Bronchial epithelial cell (primary cell): Measurements from ENCODE around the gene NEUROD2. TPM values are rescaled to one million over a fixed set of nuclear protein-coding genes. Genes with fewer than 3 reads are reported as not detected.

Source experiments
- DNase-seq: peaks from one replicate; pipeline ENCODE4 v3.0.0-alpha.2; 2010; ENCODE audit warnings: low read depth
- FAIRE-seq: peaks from 2 replicates; lab custom pipeline; 2011; peaks lifted over from hg19 to GRCh38; lab: Jason Lieb, UNC
- H3K27me3 ChIP-seq: 2 replicates; pipeline ENCODE4 v1.5.1; 2011; ENCODE audit warnings: low read length; ENCODE audit not compliant: control insufficient read depth, insufficient read depth
- H3K36me3 ChIP-seq: 2 replicates; pipeline ENCODE4 v1.5.1; 2011; ENCODE audit warnings: low read length; ENCODE audit not compliant: control insufficient read depth, insufficient read depth
- H3K4me3 ChIP-seq: 2 replicates; pipeline ENCODE4 v1.5.1; 2011; ENCODE audit warnings: mild to moderate bottlenecking, low read depth, low read length, control low read depth
- total RNA-seq: library from RNA; depleted of rRNA; stranded (reverse); fragments of >200 nt; gene quantifications from 2 replicates; pipeline ENCODE4 v1.2.1, GENCODE V29; 2014
- TF ChIP-seq, protein P1 (sequence below): IDR thresholded peaks from 2 replicates; pipeline ENCODE4 v1.5.1; 2011; ENCODE audit warnings: mild to moderate bottlenecking, moderate library complexity, low read length, control low read depth, inconsistent platforms; ENCODE audit not compliant: insufficient read depth, severe bottlenecking

NEUROD2 gene
- total RNA-seq, 1 donor from 2014 or later, result not detected

DNA sequence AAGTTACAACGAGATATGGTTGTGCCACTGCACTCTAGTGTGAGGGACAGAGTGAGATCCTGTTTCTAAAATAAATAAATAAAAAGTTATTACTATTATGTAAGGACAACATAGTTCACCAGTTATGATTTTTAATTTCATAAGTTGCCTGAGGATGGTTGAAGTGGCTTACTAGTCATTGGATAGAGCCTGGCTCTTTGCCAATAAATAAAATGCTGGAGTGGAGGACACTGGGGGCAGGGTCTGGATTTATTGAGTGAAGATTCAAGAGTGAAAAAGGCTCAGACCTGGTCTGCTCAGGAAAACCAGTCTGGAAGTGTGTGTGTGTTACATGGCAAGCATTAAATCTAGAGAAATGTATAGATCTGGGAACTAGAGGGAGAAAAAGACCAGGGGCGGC lies 31.3 kb upstream of the NEUROD2 start:
- FAIRE-seq (no peak), DNase-seq (no peak)
- TF ChIP-seq, protein P1, sequence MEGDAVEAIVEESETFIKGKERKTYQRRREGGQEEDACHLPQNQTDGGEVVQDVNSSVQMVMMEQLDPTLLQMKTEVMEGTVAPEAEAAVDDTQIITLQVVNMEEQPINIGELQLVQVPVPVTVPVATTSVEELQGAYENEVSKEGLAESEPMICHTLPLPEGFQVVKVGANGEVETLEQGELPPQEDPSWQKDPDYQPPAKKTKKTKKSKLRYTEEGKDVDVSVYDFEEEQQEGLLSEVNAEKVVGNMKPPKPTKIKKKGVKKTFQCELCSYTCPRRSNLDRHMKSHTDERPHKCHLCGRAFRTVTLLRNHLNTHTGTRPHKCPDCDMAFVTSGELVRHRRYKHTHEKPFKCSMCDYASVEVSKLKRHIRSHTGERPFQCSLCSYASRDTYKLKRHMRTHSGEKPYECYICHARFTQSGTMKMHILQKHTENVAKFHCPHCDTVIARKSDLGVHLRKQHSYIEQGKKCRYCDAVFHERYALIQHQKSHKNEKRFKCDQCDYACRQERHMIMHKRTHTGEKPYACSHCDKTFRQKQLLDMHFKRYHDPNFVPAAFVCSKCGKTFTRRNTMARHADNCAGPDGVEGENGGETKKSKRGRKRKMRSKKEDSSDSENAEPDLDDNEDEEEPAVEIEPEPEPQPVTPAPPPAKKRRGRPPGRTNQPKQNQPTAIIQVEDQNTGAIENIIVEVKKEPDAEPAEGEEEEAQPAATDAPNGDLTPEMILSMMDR, result no peak
- Histone ChIP-seq H3K36me3 (no peaks in the 10 kb centered on the region), H3K27me3 (no peaks in the 10 kb centered on the region), H3K4me3 (no peak overlapping the region)

DNA sequence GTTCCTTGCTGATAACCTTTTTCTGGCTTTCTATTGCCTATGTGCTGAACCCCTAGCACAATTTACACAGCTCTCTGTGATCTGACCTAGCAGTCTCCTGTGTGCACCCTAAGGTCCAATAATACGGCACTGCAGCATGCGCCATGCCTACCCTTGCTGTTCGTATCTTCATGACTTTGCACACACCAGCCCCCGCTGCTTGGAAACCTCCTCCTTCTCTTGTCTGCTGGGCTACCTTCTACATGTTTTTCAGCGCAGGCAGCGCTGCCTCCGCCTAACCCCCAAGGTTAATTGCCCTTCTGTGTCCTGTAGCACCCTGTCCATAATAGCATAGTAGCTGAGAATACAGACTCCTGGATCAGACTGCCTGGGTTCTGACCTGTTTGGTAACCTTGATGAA lies 30.6 kb upstream of the NEUROD2 start:
- Histone ChIP-seq H3K36me3 (no peaks in the 10 kb centered on the region), H3K27me3 (no peaks in the 10 kb centered on the region), H3K4me3 (no peak overlapping the region)
- DNase-seq, result no peak
- TF ChIP-seq, protein P1, result no peak
- FAIRE-seq, result peak; percentile 18

DNA sequence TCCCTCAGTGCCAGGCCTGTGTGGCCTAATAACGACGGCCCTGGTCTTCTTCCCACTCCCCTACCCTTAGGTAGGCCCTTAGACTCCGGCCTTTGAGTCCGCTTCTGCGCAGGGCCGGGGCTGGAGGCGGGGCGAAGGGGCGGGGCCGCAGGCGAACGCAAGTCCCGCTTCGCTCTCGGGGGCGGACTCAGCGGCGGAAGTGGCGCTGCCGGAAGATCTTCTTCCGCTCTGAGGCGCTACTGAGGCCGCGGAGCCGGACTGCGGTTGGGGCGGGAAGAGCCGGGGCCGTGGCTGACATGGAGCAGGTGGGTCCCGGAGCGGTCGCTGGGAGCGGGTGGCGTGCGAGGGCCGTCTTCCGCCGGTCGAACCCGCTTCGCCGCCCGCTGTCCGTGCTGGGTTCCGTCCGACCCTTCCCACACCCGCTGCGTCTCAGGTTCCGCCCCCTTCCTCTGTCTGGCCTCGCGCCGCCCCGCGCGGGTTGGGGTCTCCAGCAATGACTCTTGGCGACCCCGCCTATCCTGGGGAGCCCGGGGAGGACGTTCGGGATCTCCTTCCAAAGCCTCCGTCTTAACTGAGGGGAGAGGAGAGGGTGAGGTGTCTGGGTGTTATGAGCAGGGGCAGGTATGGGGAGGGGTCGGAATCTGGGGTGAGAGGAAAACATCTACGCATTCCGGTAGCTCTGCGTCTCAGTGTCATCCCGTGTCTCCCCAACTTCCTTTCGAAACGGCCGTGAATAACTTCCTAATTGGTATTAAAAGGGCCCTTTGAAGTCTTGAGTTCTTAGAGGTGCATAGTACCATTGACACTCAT lies 29.4 kb upstream of the NEUROD2 start, which contains the start of gene STARD3:
Gene STARD3, plus strand, starts transcription at position 218 of the 810 bp plus-strand sequence. CDS start 16,388 bp downstream, outside the sequence.
- Histone ChIP-seq H3K36me3 (no peaks in the 10 kb centered on the region), H3K4me3 (peak within 1 kb of the TSS; percentile 83), H3K27me3 (no peaks in the 10 kb centered on the region)
- DNase-seq (peak; percentile 75), FAIRE-seq (no peak)
- TF ChIP-seq, protein P1, result peak; percentile 33

DNA sequence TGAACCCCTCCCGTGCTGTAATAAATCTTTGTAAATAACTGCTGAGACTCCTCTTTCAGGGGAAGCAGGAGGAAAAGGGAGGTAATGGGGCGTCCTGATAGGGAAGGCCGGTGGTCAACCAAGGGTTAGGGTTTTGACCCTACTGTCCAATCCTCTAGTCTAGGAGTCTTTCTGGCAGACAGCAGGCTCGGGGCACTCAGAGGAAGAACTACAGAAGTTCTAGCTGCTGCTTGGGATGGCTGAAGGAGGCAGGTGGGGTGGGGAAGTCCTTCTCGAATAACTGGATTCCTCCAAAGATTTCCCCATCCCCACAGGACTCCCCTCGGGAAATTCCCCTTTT lies 28.8 kb upstream of the NEUROD2 start:
- Histone ChIP-seq H3K27me3 (no peaks in the 10 kb centered on the region), H3K4me3 (peak overlapping the region; percentile 83), H3K36me3 (no peaks in the 10 kb centered on the region)
- no peak for FAIRE-seq
- no peak for DNase-seq
- TF ChIP-seq, protein P1, result no peak

DNA sequence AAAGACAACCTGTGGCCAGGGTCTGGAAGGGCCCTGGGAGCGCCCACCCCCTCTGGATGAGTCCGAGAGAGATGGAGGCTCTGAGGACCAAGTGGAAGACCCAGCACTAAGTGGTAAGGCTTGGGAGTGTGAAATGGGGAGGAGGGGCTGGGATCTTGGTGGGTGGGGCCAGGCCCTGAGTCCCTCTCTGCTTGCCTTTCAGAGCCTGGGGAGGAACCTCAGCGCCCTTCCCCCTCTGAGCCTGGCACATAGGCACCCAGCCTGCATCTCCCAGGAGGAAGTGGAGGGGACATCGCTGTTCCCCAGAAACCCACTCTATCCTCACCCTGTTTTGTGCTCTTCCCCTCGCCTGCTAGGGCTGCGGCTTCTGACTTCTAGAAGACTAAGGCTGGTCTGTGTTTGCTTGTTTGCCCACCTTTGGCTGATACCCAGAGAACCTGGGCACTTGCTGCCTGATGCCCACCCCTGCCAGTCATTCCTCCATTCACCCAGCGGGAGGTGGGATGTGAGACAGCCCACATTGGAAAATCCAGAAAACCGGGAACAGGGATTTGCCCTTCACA lies 28.0 kb upstream of the NEUROD2 start:
- FAIRE-seq, result no peak
- Histone ChIP-seq H3K4me3 (no peak overlapping the region), H3K36me3 (no peaks in the 10 kb centered on the region), H3K27me3 (no peaks in the 10 kb centered on the region)
- no peak for DNase-seq
- TF ChIP-seq, protein P1, result no peak
